CD1c-positive myeloid dendritic cell (primary cell): ENCODE results near the gene CDKAL1.

Experiments used
- DNase-seq: peaks from one replicate; pipeline ENCODE4 v3.0.0-alpha.2; 2016; ENCODE audit errors: extremely low spot score

CDKAL1 gene

GRCh38 chr6:20674664-20675063 lies 140.4 kb downstream of the CDKAL1 start:
- DNase-seq, result no peak

- DNase-seq, result no peak
Measured at GRCh38 chr6:20678831-20679352, 144.6 kb downstream of the CDKAL1 start.

GRCh38 chr6:20680697-20681165 lies 146.5 kb downstream of the CDKAL1 start:
- no peak for DNase-seq

DNA sequence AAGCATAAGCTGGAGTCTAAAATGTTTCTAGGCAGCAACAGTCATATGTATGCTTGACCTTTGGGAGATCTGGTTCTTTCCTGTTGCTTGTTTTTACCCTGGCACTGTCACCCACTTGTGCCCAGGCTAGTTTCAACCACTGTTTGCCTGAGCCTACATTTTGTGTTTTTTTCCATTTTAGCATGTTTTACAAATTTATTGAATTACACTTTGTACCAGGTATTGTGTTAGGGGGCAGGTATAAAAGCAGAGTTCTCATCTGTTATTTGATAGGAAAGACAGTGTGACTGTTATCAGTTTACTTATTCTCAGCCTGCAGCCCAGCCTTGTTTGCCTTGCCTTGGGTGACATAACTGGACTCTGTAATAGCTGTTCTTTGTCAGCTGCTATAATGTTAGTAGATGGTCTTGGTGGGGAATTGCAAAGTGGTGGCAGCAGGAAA lies 147.0 kb downstream of the CDKAL1 start:
- no peak for DNase-seq

DNA sequence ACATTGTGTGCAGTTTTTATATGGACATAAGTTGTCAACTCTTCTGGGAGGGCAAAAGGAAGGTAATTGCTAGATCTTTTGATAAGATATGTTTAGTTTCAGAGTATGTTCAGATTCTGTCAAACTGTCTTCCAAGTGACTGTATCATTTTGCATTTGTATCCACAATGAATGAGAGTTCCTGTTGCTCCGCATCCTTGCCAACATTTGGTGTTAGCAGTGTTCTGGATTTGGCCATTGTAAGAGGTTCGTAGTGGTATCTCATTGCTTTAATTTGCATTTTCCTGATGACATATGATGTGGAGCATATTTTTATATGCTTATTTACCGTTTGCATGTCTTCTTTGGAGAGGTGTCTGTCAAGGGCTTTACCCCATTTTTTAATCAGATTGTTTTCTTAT lies 150.2 kb downstream of the CDKAL1 start:
- DNase-seq, result no peak

GRCh38 chr6:20686142-20686541 lies 151.9 kb downstream of the CDKAL1 start:
- DNase-seq, result no peak

- DNase-seq, result no peak
Measured at GRCh38 chr6:20687494-20687893, 153.2 kb downstream of the CDKAL1 start.

DNA sequence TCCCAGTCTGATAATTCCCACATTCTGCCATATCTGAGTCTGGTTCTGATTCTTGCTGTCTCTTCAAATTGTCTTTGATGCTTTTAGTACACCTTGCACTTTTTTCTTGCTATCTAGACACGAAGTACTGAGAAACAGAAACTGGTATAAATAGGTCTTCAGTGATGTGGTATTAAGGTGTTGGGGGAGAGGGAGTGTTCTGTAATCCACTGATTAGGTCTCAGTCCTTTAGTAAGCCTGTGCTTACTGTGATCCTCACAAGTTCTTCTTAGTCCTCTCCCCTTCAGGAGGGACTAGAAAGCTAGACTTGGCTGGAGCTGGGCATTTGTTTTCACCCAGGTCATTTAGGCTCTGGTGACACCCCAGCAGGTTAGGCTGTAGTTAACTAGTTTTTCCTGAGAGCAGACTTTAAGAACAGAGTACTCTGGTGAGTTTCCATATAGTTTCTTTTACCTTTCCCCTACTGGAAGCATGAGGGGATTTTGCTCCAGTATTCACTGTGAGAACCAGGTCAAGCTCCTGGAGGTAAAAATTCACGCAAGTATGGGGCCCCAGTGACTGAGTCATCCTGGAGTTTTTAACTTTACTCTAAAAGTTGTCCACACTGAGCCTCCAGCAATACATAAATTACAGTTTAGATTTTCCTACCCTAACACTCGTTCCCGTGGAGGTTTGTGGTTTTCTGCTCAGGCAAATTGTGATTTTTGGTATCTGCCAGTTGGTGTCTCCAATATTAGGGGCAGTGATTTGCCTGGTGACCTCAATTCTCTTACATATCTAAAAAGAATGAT lies 154.6 kb downstream of the CDKAL1 start:
- no peak for DNase-seq

GRCh38 chr6:20691185-20691584 lies 156.9 kb downstream of the CDKAL1 start:
- DNase-seq, result no peak

DNA sequence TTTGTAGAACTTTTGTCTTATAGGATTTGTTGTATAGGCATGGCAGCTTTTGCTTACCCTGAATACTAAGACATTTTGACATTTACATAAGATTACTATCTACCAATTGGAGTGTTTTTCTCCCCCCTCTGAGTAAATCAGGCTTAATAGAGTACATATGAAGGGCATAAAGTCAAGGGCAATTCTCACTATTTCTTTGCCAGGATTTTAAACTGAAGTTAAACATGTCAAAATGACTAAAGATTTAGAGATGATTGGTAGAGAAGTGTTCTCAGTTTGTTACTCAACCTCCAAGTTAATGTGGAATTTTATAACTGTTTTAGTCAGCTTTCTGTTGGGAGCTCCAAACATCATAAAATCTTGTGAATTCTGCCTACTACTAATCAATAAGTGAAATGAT lies 157.8 kb downstream of the CDKAL1 start:
- DNase-seq, result no peak

DNA sequence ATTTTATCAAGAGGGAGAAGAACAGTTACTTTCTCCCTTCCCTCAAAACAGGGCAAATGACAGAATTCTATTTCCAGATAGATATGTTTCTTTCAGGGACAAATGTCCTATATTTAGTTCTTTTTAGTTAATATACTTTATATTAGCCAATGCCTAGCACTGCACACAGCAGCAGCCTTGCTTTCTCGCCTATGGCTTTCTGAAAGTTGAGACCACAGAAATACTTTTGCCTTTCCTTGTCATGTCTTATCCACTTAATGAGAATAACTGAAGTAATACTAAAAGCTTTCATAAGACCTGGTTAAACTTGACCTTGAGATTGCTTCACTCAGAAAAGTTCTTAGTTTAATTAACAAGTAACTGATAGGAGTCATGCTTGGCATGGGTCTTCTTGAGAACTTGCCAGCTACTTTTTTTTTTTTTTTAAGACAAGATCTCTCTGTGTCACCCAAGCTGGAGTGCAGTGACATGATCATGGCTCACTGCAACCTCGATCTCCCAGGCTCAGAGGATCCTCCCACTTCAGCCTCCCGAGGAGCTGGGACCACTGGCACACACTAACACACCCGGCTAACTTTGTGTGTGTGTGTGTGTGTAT lies 159.3 kb downstream of the CDKAL1 start:
- no peak for DNase-seq

DNA sequence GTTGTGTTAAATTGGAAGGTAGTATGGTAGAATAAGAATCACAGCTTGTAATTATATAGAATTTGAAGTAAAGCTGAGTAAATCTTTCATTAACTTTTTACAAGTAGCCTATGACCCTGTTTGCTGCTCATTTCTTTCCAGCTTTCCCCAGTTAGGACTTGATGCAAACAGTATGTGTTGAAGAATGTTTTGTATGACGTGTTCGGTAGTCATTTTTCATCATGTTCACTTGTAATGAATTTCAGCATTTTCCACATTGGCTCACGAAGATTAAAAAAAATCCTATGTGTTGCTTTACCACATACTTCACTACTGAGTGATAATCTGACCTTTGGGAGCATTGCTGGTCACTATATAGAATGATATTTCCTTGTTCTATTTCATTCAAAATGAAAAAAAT lies 162.4 kb downstream of the CDKAL1 start:
- DNase-seq, result no peak

- DNase-seq, result no peak
Measured at GRCh38 chr6:20698675-20699074, 164.4 kb downstream of the CDKAL1 start.

- DNase-seq, result no peak
Measured at GRCh38 chr6:20699402-20699801, 165.1 kb downstream of the CDKAL1 start.

DNA sequence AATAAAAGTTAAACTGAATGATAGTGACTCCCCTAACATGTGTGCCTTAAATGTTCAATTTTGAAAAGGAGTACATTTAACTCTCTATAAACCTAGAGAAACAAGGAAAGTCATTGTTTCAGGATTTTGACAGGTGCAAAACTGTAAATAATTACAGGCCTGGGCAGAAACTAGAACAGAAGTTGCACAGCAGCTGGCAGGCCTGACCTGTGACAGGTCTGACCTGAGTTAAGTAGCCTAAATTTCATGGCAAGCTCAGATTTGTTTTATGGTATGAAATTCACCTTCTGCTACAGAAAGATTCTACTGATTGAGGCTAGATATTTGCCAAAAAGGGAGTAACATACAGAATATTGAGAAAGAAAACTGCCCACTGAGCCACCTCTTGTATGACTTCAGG lies 166.1 kb downstream of the CDKAL1 start:
- no peak for DNase-seq

DNA sequence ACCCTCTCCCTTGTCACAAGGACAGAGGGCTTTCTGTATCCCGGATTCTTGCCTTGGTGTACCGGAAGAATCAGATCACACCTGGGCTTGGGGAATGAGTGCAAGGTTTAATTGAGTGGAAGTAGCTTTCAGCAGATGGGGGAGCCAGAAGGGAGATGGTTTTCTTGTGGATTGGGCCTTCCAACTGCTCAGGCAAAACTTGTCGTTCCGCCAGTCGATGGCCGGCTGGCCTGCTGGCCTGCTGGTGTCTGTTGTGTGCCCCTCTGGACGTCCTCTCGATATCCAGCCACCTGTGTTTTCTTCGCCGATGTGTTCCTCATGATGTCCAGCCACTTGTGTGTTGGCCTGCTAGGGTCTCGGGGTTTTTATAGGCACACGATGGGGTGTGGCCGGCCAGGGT lies 168.1 kb downstream of the CDKAL1 start:
- DNase-seq, result no peak

GRCh38 chr6:20703049-20703448 lies 168.8 kb downstream of the CDKAL1 start:
- DNase-seq, result no peak

DNA sequence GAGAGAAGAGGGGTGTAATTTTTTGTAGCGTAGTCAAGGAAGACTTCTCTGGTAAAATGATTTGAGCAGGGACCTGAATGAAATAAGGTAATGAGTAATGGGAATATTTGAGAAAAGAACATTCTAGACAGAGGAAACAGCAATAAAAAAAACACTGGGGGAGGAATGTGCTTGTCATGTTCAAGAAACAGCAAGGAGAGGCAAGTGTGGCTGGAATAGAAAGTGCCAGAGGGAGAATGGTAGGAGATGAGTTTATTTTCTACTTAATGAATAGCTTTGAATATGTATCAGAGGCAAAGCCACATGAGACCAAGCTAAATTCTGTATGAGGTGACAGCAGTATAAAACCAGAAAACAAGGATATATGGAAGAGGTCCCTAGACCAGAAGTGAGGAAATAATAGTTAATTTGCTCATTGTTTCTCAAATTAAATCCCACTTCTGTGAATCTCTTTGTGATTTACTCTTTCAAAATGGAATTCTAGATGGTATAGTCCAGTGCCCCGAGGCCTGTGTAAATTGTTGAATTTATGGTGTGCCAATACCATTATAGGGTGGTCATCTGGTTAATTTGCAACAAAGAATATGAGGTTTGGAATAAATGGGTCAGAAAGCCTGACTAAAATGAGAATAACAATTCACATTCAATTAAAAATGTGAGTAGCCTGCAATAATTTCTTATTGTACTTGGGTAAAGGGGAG lies 170.2 kb downstream of the CDKAL1 start:
- no peak for DNase-seq

GRCh38 chr6:20705741-20706140 lies 171.5 kb downstream of the CDKAL1 start:
- no peak for DNase-seq

DNA sequence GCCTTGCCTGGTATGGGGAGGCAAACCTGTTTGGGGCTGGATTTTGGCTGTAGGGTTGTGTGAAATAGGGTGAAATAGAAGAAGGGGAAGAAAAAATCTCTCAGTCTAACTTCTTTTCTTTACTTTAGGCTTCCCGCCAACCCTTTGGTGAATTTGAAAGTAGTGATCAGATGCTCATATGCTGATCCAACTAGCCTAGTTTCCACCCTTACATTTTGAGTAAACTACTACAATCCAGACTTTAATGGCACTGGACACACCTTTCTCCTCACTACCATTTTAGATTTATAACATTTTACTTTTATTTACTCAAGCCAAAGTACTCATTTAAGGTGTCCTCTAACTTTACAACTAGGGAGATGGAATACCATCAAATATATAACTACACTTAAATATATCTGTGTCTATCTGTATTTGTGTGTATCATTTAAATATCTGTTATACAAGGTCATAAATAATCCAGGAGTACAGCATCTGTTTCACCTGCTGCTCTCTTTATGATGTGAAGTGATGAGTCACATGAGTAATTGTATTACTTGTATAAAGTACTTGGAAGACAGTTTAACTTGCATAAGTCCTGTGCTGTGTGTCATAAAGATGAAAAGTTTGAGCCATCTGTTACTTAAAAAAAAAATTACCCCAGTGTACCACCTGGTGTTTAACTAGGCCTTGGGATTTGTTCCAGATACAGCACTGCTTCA lies 172.1 kb downstream of the CDKAL1 start:
- no peak for DNase-seq

DNA sequence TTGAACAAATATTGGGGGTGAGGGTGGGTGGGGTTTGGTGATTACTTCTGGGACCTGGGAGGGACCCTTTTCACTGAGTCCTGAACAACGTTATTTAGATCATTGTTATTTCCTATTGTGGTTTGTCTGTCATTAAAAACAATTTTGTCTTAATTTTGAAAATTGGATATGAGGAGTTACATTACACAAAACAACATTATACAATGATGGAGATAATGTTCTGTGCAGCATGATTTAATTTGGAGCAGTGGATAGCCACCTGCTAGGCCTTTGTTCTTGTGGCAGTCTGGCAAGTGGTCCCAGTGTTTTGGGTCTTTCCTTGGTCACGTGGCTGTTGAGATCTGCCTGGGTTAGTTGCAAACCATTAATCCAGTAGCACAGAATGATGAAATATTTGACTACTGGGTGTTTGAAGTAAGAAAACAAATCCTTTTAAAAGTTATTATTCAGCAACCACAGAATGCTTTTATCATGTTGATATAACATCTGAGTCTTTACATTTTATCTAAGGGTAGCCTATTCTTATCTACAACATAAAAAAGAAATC lies 172.8 kb downstream of the CDKAL1 start:
- no peak for DNase-seq

DNA sequence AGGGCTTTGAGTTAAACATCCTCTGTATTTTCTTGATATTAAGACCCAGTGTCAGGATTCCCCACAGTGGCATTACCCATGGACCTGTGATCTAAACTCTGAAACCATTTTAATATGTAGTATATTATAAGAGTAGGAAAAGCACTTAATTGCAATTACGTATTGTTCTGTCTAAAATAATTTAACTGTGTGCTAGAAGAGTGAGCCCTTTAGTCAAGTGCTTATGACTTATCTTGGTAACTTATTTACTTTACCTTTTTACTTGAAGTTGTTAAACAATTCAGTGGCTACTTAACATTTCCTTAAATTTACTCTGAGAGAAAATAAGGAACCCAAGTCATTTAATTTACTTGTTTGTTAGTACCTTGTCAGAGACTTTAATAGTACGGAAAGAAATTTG lies 173.6 kb downstream of the CDKAL1 start:
- no peak for DNase-seq
